HG02885 (cell line): Measurements from ENCODE around the gene BOLA1.
"Not testable (repeated sequence)": the region's sequence is repeated elsewhere in the genome, so short reads cannot be mapped to it uniquely, and the experiment has no call there.

ENCODE experiments used
- ATAC-seq: cut with Tn5 transposase; IDR thresholded peaks from one replicate; pipeline ENCODE4 v1.9.1; 2021; ENCODE audit warnings: mild to moderate bottlenecking; ENCODE audit not compliant: unreplicated experiment, poor library complexity

The BOLA1 gene

GRCh38 chr1:149886396-149887195 lies 12.8 kb upstream of the BOLA1 start:
- ATAC-seq, result peak; percentile 68

- ATAC-seq, result not testable (repeated sequence)
Observed at GRCh38 chr1:149887196-149887455, 12.2 kb upstream of the BOLA1 start.

DNA sequence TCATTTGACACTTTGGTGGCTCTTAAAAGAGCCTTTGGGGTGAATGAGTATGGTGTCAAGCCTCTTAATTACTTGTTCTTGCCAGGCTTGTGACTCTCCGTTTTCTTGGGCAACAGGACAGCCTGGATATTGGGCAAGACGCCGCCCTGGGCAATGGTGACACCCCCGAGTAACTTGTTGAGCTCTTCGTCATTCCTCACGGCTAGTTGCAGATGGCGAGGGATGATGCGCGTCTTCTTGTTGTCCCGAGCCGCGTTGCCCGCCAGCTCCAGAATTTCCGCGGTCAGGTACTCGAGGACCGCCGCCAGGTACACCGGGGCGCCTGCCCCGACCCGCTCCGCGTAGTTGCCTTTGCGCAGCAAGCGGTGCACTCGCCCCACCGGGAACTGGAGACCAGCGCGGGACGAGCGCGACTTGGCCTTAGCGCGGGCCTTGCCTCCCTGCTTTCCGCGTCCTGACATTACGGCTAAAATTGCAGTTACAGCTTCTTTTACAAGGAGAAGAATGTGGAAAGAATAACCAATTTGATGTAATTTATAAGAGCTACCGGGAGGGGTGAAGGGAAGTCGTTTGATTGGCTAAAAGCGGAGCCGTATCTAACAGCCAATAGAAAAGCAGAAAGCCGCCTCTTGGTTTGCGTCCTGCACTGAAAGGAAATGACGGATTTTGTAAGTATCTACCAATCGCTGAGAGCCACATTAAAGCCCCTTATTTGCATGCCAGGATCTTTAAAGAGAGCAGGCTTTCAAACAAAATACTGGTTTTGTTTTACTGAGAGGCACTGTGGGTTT lies 11.7 kb upstream of the BOLA1 start:
- ATAC-seq, result peak; percentile 50

DNA sequence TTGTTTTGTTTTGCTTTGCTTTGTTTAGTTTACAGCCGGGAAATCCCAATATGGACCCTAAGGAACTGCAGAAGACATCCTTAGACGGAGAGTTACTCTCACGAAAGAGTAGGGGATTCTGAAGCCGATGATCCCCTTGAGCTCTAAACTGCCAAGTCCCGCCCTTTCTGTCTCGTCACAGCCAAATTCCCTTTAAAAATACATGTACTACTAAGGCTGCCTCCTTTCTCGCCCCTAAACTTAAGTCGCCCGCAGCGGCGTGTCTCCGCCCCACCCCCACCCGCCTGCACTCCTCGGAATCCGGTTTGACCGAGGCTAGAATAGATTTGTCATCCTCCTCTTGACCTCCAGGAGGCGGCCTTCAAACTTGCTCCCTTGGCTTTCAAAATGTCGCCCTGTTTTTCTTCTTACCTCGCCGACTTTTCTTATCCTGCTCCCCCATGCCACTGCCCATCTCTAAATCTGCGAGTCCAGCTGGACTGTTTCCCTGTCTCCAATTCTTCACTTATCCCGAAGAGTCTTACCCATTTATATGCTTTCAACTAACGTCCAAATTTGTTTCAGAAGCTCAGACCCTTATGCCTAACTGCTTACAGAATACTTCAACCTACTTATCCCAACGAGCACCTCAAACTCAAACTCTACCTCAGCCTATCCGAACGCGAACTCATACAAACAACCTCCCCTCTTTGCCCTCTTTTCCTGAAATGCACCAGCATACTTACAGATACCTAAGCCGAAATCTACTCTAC lies 10.9 kb upstream of the BOLA1 start:
- peak; percentile 26 for ATAC-seq

- ATAC-seq, result no peak
Observed at GRCh38 chr1:149888999-149889289, 10.4 kb upstream of the BOLA1 start.

GRCh38 chr1:149896575-149896974 lies 2.8 kb upstream of the BOLA1 start:
- no peak for ATAC-seq

- no peak for ATAC-seq
Observed at GRCh38 chr1:149903836-149904491, 4.6 kb downstream of the BOLA1 start.

DNA sequence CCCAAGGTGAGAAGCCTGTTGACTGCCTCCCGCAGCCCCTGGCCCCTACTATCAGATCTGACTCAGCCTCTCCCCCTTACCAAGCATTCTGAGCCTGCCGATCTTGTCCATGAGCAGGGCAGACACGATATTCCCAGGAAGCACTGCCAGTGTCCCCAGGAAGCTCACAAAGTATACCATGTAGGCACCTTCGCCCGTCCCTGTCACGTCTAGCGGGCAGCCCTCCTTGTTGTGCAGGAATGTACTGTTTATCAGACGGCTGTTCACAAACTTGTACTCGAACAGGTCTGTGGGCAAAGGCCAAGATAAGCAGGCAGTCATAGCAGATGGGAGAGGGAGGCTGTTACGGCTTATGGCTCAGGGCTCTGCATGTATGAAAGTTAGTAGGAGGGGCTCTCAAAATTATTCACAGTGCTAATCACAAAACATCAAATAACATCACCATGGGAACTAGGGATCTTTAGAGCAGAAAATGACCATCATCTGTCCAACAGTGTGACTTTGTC lies 7.3 kb downstream of the BOLA1 start:
- no peak for ATAC-seq

- no peak for ATAC-seq
Observed at GRCh38 chr1:149914545-149914944, 15.2 kb downstream of the BOLA1 start.

DNA sequence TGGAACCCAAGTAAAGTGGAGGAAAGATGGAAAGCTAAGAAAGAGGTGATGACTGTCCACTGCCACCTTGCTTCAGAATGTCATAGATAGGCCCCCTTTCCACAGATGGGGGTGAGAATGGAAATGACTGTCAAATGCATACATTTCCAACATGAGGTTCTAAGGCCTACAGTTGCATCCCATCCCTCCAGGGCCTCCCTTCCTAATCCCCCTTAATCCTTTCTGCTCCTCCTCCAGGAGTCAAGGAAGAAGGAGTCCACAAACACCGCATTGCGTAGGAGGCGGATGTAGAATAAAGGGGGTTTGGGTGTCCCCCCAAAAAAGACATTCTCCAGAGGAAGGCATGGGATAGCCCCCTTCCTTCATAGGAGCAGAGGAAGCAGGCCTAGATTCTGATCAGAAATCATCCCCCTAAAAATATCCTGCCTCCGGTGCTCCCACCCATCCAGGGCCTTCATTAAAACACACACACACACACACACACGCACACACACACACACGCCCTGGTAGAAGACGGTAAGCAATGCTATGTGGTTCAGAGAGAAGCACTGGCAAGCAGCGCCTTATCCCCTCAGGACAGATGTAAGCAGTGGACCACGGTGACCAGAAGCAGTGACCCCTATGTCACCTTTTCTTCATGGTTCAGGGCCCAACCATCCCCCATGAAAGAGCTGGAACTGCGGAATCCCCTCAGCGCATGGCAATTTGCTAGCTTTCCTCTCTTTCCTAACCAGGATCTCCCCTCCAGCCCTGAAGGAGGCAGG lies 16.2 kb downstream of the BOLA1 start:
- no peak for ATAC-seq

- ATAC-seq, result no peak
Observed at GRCh38 chr1:149916193-149916897, 17.0 kb downstream of the BOLA1 start.

- no peak for ATAC-seq
Observed at GRCh38 chr1:149916898-149917252, 17.5 kb downstream of the BOLA1 start.

GRCh38 chr1:149917571-149918144 lies 18.3 kb downstream of the BOLA1 start, which contains the start of gene SV2A:
Gene SV2A, minus strand, starts transcription at chr1:149917844. Its CDS starts 4,004 bp downstream, at chr1:149913840.
- ATAC-seq, result no peak

DNA sequence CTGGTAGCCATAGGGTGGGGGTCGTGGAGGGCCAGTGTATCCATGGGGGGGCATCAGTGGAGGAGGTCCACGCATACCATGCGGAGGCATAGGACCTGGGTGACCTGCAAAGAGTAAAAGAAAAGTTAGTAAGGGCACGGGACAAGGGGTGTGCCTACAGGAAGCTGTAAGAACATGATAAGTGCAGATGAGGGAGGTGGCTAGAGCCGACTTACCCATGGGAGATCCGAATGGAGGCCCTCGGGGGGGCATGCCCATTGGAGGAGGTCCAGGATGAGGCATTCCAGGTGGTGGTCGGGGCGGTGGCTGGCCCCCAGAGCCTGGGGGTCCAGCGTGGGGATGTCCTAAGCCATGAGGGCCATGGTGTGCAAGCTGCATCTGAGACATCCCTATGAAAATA lies 24.3 kb downstream of the BOLA1 start:
- ATAC-seq, result no peak

DNA sequence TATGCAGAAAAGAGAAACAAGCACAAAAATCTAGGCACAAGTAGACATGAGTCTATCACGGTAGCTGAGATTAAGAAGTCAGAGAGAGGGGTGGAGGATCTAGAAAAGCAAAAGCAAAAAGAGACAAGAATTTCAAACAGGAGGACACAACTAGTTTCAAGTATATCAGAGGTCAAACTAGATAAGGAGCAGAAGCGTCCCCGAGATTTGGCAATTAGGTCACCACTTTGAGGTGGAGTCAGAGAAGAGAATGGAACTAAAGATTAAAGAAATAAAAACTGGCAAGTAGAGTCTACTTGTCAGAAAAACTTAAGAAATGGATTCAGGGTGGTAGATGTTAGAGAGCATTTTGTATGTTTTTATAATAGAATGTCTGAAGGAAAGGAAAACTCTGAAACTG lies 26.0 kb downstream of the BOLA1 start:
- no peak for ATAC-seq

DNA sequence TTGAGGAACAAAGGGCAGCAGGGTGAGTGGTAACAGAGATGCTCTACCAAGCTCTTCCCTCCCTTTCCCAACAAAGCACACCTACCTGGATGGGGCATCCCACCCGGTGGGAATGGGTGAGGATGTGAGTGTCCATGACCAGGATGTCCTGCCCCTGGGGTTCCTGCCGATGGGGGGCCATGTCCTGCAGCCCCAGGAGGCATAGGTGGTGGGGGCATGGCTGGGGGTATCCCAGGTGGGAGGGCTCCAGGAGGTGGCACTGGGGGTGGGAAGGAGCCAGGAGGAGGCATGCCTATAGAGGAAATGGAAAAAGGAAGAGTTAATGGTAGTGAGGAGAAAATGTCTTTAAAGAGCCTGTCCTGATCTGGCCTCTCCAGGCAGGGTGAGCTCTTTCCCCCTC lies 26.4 kb downstream of the BOLA1 start:
- no peak for ATAC-seq

GRCh38 chr1:149926296-149926695 lies 26.9 kb downstream of the BOLA1 start:
- no peak for ATAC-seq

DNA sequence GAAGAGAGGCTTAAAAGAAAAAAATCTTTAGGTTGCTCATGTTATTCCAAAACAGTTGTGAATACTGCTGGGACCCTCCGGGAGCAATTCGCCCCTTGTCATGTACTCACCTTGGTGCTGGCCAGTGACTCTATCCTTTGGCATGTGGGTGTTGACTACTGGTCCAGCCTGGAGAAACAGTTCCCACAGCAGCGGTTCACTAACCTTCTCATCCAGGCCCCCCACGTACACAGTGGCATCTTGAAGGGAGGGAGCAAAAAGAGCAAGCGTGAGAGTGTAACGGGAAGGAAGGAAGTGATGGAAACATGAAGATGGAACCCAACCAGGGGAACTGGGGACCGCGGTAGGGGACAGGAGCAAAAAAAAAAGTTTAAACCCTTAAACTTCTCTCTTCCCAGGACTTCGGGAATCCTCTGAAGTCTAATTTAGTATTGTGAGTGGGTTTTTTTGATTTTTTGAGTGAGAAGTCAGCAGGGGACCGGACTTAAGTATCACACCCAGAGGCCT lies 27.7 kb downstream of the BOLA1 start:
- no peak for ATAC-seq
